Kidney (tissue), 14 donors: ENCODE results near the gene EZR. TPM values are rescaled to one million over a fixed set of nuclear protein-coding genes. Genes with fewer than 3 reads are reported as not detected.

Experiments
- DNase-seq, 5 donors: peaks; one replicate each; pipeline ENCODE4 v3.0.0-alpha.2; 2013 to 2020
- FAIRE-seq: peaks from 2 replicates; lab custom pipeline; 2012; peaks lifted over from hg19 to GRCh38; lab: Jason Lieb, UNC
- H3K27ac ChIP-seq, 2 donors: one replicate each; pipeline ENCODE4 v1.7.0; 2013; ENCODE audit warnings: low read depth in 2 of 2, low read length in 2 of 2, inconsistent platforms in 1 of 2
- H3K27me3 ChIP-seq: one replicate; pipeline ENCODE4 v1.7.1; 2013; ENCODE audit warnings: low read length, inconsistent platforms; ENCODE audit not compliant: control insufficient read depth, insufficient read depth
- H3K36me3 ChIP-seq, 3 donors: one replicate each; pipeline versions ENCODE4 v1.7.0 to v1.7.1; 2013; ENCODE audit warnings: low read length in 3 of 3, control low read depth in 1 of 3, inconsistent platforms in 1 of 3; ENCODE audit not compliant: insufficient read depth in 3 of 3, control insufficient read depth in 2 of 3
- H3K4me1 ChIP-seq, 3 donors: one replicate each; pipeline versions ENCODE4 v1.7.0 to v1.7.1; 2013; ENCODE audit warnings: low read length in 3 of 3, inconsistent platforms in 1 of 3, low read depth in 1 of 3; ENCODE audit not compliant: control insufficient read depth in 2 of 3, insufficient read depth in 2 of 3
- H3K4me3 ChIP-seq, 3 donors: one replicate each; pipeline versions ENCODE4 v1.7.0 to v1.8.1; 2013; ENCODE audit warnings: low read length in 3 of 3, control low read depth in 1 of 3, inconsistent platforms in 1 of 3
- H3K9ac ChIP-seq, 3 donors: one replicate each; pipeline versions ENCODE4 v1.7.0 to v1.7.1; 2013; ENCODE audit warnings: low read length in 3 of 3, control low read depth in 1 of 3, inconsistent platforms in 1 of 3
- H3K9me3 ChIP-seq, 3 donors: one replicate each; pipeline versions ENCODE4 v1.7.0 to v1.7.1; 2013; ENCODE audit warnings: low read length in 3 of 3, control low read depth in 1 of 3, inconsistent platforms in 1 of 3; ENCODE audit not compliant: control insufficient read depth in 2 of 3, insufficient read depth in 1 of 3
- CTCF ChIP-seq: IDR thresholded peaks from 3 replicates; pipeline ENCODE4 v1.5.1; 2012; ENCODE audit warnings: mild to moderate bottlenecking, moderate library complexity, borderline replicate concordance; ENCODE audit not compliant: insufficient read depth; ENCODE audit errors: extremely low read depth
- intact Hi-C: fragments of 100-400 bp; cut with DNase I; formaldehyde crosslinking; loops from one replicate; pipeline ENCODE4 v1.11.1; 2022
- polyA plus RNA-seq: library from polyadenylated mRNA; stranded (reverse); fragments of 350-450 nt; fragmentation: Illumina TruSeq; extraction: RNeasy Lipid Tissue Mini Kit (QIAGEN cat#74804); gene quantifications from one replicate; pipeline ENCODE4 v1.2.3, GENCODE V29; 2014; ENCODE audit warnings: low read depth, low replicate concordance; ENCODE audit not compliant: insufficient read depth
- total RNA-seq: library from RNA; stranded (reverse); fragmentation: NEBNext Ultra II Directional; extraction: Animal tissue kit (Norgen Biotek cat#: 25700); gene quantifications from one replicate; pipeline ENCODE4 v1.2.1, GENCODE V29; 2021
- donor health status: control.
- donor health status: control.
- donor health status: control.
- donor health status: control.
- donor health status: control.
- donor health status: DM: yes; HTN: yes; CAD: no.
- donor health status: Normal renal cell carcinoma (clear cell type).

Gene EZR
- total and polyA plus RNA-seq, 2 donors from 2014 or later = 154 to 636 TPM

GRCh38 chr6:158810155-158811095 is 8.7 kb downstream of the EZR start:
- intact Hi-C loops = no loop called here
- no peak for TF ChIP-seq CTCF
- peak in 1 of 5 donors; percentile 2 for DNase-seq
- Histone ChIP-seq H3K27me3 (no peaks in the 10 kb centered on the region), H3K27ac (no peak overlapping the region), H3K36me3 (peaks cover 0 to 5% (median 0%) of the 10 kb centered on the region in 3 donors), H3K4me1 (peaks cover 2 to 48% (median 41%) of the 10 kb centered on the region in 3 donors), H3K9ac (no peak overlapping the region), H3K4me3 (peak overlapping the region in 1 of 3 donors; percentile 30), H3K9me3 (no peaks in the 10 kb centered on the region)
- FAIRE-seq = no peak

- H3K4me1 ChIP-seq = peaks cover 2 to 46% (median 41%) of the 10 kb centered on the region in 3 donors
- peak overlapping the region in 1 of 3 donors; percentile 10 for H3K9ac ChIP-seq
- DNase-seq = peak in 1 of 5 donors; percentile 27
- H3K9me3 ChIP-seq = no peaks in the 10 kb centered on the region
- H3K4me3 ChIP-seq = peak overlapping the region in 2 of 3 donors; percentile 8 to 9
- H3K27me3 ChIP-seq = no peaks in the 10 kb centered on the region
- intact Hi-C loops = no loop called here
- FAIRE-seq = no peak
- no peak for TF ChIP-seq CTCF
- peaks cover 0 to 5% (median 0%) of the 10 kb centered on the region in 3 donors for H3K36me3 ChIP-seq
- H3K27ac ChIP-seq = peak overlapping the region; percentile 2 to 19
These were observed 10.1 kb downstream of the EZR start for GRCh38 chr6:158808941-158809678.

- Histone ChIP-seq H3K27ac (peak overlapping the region in 1 of 2 donors; percentile 2), H3K9ac (peak overlapping the region in 1 of 3 donors; percentile 10), H3K4me1 (peaks cover 2 to 46% (median 41%) of the 10 kb centered on the region in 3 donors), H3K4me3 (no peak overlapping the region), H3K9me3 (no peaks in the 10 kb centered on the region), H3K27me3 (no peaks in the 10 kb centered on the region), H3K36me3 (peaks cover 0 to 5% (median 0%) of the 10 kb centered on the region in 3 donors)
- FAIRE-seq = no peak
- DNase-seq = peak in 1 of 5 donors; percentile 25
- intact Hi-C loops = no loop called here
- no peak for TF ChIP-seq CTCF
These were observed 10.7 kb downstream of the EZR start for GRCh38 chr6:158808442-158808833.
